Superior temporal gyrus (tissue), 1 donor: ENCODE measurements around the gene AGBL1.
"Not testable (repeated sequence)": the region's sequence is repeated elsewhere in the genome, so short reads cannot be mapped to it uniquely, and the experiment has no call there.

Experiments
- DNase-seq: peaks from one replicate; pipeline ENCODE4 v3.0.0-alpha.2; 2016; ENCODE audit errors: extremely low spot score

The AGBL1 gene

DNA sequence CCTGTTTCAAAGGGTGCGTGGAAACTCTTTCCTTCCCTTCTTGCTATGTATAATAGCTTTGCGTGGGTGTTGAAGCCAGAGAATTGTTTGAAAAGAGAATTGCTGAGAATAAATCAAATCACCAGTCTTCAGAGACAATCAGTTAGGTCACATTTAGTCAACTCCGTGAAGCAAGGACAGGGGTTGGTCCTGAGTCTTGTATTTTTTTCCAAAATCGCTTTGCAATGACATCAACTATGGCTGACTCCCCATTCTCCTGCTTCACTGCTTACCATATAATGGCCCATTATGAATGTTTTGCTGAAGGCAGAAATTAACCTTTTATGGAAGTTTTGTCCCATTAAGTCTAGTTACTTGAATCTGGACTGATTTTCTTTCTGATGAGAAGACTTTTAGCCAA is 852.8 kb downstream of the AGBL1 start:
- no peak for DNase-seq

DNA sequence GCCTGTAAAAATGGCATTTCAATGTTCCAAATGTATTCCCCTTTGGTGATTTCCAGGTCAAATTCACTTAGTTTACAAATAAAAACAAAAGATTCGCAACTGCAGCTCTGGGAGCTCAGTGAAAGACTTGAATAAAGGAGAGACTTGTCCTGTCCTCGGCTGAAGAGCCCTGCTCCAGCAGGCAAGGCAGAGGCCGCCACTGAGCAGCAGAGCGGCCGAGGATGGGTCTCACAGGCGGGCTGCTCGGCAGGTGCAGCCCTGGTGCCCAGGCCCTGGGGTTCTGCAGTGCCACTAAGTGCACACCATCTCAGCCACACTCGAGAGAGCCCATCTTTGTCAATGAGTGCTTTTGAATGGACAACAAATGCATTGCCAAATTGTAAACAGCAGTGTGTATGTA is 856.2 kb downstream of the AGBL1 start:
- DNase-seq = peak; percentile 43

DNA sequence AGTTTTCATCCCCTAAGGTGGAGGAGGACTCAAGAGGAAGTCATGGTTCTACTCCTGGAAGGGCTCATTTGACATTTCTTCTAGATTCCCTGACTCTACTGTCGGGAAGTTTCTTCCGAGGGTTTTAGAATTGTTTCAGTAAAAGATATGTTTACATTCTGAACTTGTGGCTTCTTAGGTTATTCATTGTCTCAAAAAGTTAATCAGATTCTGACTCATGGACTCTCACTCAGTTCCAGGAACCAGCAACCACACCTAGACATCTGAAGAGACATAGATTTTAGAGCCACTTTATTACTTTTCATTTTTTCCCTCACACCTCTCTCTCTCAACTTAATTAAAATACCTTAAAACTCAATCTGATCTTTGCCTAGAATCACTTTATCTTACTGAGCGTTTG is 862.6 kb downstream of the AGBL1 start:
- DNase-seq = no peak

DNA sequence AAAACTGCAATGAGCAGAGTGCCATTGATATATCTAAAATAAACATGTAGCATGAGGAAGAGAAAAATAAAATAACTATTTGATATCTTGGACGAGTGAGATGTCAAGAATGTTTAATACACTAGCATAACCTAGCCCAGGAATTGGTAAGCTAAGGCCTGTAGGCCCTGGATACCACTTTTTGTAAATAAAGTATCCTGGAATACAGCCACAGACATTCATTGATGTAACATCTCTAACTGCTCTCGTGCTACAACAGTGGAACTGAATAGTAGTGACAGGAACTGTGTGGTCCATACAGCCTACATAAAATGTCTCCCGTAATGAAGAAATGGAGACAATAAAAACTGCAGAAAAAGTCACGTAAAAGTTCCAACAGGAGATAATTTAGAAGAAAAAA is 869.0 kb downstream of the AGBL1 start:
- DNase-seq = no peak

DNA sequence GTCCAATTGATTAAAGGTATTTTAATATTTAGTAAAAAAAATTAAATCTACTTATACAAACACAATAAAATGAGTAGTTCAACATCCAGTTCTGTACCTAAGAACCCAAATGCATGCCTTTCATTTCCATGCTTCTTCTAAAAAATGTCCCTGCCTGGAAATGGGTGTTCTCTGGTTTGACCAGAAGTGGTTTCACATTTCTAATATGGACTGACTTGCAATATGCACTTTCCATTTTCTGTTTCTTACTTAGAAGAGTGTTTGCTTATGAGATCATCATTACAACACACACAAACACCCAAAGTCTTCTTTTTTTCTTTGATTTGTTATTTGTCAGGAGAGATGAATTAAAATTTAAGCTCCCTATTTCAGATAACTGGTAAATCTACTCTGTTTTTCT is 879.6 kb downstream of the AGBL1 start:
- DNase-seq = no peak

- no peak for DNase-seq
Measured at GRCh38 chr15:86961669-86962068, 882.0 kb downstream of the AGBL1 start.

DNA sequence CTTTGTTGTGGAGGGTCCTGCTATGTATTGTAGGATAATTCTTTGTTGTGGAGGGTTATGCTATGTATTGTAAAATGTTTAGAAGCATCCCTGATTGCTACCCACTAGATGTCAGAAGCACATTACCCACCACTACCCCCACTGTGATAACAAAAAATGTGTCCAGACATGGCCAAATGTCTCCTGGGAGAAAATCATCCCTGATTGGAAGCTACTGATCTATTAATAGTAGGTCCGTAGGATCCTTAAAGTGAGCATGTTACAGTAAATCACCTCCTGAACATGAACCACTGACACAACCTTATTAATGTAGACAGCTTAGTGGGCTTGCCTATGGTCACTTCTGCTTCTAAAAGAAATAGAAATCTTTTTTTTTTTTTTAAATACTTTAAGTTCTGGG is 884.6 kb downstream of the AGBL1 start:
- DNase-seq = no peak

GRCh38 chr15:86968244-86968643 is 888.6 kb downstream of the AGBL1 start:
- DNase-seq = no peak

- DNase-seq = no peak
Measured at GRCh38 chr15:86969364-86969763, 889.7 kb downstream of the AGBL1 start.

GRCh38 chr15:86973284-86973844 is 893.7 kb downstream of the AGBL1 start:
- no peak for DNase-seq

GRCh38 chr15:86988033-86988432 is 908.4 kb downstream of the AGBL1 start:
- no peak for DNase-seq

GRCh38 chr15:87021751-87022150 is 942.1 kb downstream of the AGBL1 start:
- DNase-seq = no peak

DNA sequence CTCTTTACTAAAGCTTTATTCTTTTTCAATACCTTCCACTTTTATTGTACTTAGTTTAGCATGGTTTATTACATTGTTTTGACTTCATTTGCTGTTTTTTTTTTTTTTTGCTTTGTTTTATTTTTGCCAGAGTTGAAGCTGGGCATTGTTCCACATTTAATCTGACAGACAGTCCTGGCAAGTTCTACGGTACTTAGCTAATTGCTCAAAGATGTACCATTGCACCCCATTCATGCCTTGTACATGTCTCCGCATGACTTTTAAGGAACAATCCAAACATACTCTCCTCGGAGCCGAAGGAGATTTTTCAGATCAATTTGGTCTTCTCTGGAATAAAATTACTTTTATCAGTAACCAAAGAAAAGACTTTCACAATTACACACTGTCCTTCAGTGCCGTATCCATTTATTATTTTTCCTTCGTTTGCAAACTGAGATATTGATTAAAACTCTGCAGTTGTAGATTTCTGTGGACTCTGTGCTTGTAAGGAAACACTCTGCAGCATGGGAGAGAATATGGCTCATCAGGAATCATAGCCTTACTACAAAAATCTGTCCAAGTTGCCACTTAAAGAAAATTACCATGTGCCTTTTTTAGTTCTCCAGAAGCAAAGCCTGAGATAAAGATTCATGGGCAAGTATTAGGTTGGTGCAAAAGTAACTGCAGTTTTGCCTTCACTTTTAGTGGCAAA is 952.0 kb downstream of the AGBL1 start:
- peak; percentile 18 for DNase-seq

- DNase-seq = no peak
Measured at GRCh38 chr15:87032295-87032694, 952.6 kb downstream of the AGBL1 start.

- peak; percentile 42 for DNase-seq
Measured at GRCh38 chr15:87033056-87033455, 953.4 kb downstream of the AGBL1 start.

DNA sequence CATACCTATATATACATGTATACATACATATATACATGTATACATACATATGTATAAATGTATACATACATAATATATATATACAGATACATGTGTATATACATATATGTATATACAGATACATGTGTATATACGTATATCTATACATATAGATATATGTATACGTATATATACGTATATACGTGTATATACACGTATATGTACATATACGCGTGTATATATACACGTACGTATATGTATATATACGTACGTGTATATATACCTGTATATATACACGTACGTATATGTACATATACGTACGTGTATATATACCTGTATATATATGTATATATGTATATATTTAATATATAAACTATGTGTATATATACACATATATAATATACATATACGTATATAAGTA is 955.2 kb downstream of the AGBL1 start:
- no peak for DNase-seq

DNA sequence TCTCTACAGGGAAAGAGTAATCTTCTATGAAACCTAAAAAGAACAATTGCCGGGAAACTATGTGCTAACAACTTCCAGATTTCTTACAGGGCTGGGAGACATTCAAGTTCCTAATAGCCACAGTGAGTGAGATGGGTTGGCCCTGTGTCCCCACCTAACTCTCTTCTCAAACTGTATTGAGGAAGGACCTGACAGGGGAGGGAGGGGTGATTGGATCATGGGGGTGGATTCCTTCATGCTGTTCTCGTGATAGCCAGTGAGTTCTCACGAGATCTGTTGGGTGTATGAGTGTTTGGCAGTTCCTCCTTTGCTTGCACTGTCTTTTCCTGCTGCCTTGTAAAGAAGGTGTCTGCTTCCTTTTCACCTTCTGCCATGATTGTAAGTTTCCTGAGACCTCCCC is 958.7 kb downstream of the AGBL1 start:
- no peak for DNase-seq

GRCh38 chr15:87042619-87043018 is 962.9 kb downstream of the AGBL1 start:
- not testable (repeated sequence) for DNase-seq

GRCh38 chr15:87045746-87046145 is 966.1 kb downstream of the AGBL1 start:
- DNase-seq = no peak

DNA sequence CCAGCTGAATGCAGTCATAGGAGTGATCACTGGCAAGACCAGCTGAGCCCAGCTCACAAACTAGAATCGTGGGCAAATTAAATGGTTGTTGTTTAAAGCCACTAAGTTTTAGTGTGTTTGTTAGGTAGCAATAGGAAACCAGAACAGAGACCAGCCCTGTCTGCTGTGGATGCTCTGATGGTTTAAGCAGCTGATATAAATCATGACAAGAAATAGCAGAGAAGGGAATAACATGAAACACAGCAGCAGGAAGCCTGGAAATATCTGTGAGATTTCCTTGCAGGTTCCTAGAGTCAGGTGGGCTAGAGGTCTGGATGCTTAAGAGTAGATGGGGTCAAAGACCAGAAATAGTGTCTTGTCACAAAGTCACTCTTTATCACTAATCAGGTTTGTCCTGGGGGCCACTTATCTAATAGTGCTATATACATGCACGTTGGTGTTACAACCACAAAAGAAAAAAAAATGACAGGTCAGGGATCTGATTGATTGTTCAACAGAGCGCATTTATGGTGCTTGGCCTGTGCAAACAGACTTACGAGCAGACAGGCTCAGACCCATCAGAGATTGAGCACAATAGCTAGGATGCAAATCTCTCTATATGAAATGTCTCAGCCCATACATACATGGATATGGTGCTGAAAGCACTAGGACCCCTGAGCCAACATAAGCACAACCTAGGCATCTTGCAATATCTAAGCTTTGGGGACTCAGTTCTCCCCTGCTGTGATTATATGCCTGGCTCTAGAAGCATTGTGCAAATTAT is 967.7 kb downstream of the AGBL1 start:
- no peak for DNase-seq
